Measurements from ENCODE around the gene HCN2. TPM values are rescaled to one million over a fixed set of nuclear protein-coding genes. Genes with fewer than 3 reads are reported as not detected.

HCN2 gene
- total RNA-seq, 2 donors from 2014 or later = 0.15 to 0.75 TPM

DNA sequence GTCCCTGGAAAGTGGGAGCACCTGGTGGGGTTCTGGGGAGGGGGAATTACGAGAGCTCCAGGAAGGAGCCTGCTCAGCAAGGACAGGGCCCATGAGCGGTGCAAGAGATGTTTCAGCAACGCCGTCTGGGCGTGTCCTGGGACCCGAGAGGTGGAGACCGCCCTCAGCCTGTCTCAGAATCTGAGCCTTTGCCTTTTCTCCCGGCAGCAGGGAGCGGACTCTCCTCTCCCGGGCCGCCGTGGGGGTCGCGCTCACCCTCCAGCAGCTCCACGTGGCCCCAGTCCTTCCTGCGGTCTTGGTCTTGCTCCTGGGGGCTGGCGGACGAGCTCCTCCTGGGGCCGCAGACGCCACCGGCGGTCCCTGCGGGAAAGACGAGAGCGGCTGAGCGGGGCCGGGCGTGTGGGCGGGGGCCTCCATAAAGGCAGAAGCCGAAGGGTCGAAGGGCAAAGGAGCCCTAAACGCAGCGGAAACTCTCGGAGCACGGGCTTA is 42.9 kb downstream of the HCN2 start:
- peak overlapping the region; percentile 94 for H3K4me3 Mint-ChIP-seq
- 0 to 1% methylated on average over 18 to 35 of the region's 35 CpGs for WGBS, 2 experiments (ENCODE audit: insufficient coverage in 1 of 2, insufficient read length in 1 of 2)
- Histone ChIP-seq H3K4me1 (ENCODE audit: control insufficient read depth, insufficient read depth, low read length) (peaks cover 2% of the 10 kb centered on the region), H3K27ac (ENCODE audit: low read depth, low read length) (peak overlapping the region; percentile 32), H3K9me3 (ENCODE audit: control insufficient read depth, low read length) (no peaks in the 10 kb centered on the region), H3K36me3 (ENCODE audit: control insufficient read depth, insufficient read depth, low read length) (peaks cover 27% of the 10 kb centered on the region), H3K27me3 (ENCODE audit: control insufficient read depth, insufficient read depth, low read length, poor library complexity, severe bottlenecking) (peaks cover 7% of the 10 kb centered on the region), H3K4me3 (ENCODE audit: low read length) (peak overlapping the region; percentile 99), H3K9ac (ENCODE audit: extremely low read depth, low read length, poor library complexity, severe bottlenecking) (peak overlapping the region; percentile 81)
- TF ChIP-seq, protein P1, sequence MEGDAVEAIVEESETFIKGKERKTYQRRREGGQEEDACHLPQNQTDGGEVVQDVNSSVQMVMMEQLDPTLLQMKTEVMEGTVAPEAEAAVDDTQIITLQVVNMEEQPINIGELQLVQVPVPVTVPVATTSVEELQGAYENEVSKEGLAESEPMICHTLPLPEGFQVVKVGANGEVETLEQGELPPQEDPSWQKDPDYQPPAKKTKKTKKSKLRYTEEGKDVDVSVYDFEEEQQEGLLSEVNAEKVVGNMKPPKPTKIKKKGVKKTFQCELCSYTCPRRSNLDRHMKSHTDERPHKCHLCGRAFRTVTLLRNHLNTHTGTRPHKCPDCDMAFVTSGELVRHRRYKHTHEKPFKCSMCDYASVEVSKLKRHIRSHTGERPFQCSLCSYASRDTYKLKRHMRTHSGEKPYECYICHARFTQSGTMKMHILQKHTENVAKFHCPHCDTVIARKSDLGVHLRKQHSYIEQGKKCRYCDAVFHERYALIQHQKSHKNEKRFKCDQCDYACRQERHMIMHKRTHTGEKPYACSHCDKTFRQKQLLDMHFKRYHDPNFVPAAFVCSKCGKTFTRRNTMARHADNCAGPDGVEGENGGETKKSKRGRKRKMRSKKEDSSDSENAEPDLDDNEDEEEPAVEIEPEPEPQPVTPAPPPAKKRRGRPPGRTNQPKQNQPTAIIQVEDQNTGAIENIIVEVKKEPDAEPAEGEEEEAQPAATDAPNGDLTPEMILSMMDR (conservative IDR thresholded peaks at IDR 0.05) = no peak
- peaks cover 30% of the 10 kb centered on the region for H3K36me3 Mint-ChIP-seq (ENCODE audit: low read depth)
- H3K27me3 Mint-ChIP-seq (ENCODE audit: insufficient read depth) = peaks cover 12% of the 10 kb centered on the region
- DNase-seq = peak; percentile 87
- H3K4me1 Mint-ChIP-seq = peaks cover 8% of the 10 kb centered on the region
- peak overlapping the region; percentile 95 for H3K27ac Mint-ChIP-seq
- H3K9me3 Mint-ChIP-seq = no peaks in the 10 kb centered on the region

DNA sequence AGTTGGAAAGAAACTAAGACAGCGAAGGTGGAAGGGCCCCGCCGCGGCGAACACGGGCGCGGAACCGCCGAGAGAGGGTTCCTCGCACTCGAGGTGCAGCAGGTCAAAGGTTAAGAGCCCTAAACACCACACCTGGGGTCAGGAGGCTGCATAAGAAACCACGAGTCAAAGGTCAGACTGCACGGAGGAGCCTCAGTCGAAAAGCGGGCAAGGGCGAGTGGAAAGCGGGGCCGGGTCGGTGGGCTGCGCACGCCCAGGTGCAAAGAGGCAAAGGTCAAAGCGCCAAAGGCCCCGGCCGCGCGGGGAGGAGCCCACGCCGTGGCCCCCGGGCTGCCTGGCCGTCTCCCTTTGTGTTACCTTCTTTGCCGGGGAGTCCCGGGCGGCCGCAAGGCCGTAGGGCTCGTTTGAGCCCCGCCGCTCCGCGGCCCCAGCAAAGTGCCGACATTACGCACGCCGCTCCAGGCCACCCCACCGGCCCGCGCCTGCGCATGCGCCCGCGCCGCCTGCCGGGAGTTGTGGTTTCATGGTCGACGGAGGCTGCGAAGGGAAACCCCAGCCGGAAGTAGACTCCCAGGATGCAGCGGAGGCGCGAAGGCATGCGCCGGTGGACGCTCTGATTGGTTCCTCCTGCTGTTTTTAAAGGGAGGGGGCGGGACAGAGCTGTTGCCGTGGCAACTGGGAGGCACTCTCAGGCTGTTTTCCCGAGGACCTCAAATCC is 43.5 kb downstream of the HCN2 start, which contains the start of gene POLRMT:
Gene POLRMT, minus strand, starts transcription at position 470 of the 718 bp plus-strand sequence. Its CDS starts 25 bp downstream, at position 445.
- H3K9ac ChIP-seq (ENCODE audit: extremely low read depth, low read length, poor library complexity, severe bottlenecking) = peak within 1 kb of the TSS; percentile 81
- peak within 1 kb of the TSS; percentile 99 for H3K4me3 ChIP-seq (ENCODE audit: low read length)
- peak; percentile 99 for DNase-seq
- H3K4me1 ChIP-seq (ENCODE audit: control insufficient read depth, insufficient read depth, low read length) = peaks cover 2% of the 10 kb centered on the region
- TF ChIP-seq, protein P1 (conservative IDR thresholded peaks at IDR 0.05) = no peak
- Mint-ChIP-seq H3K27ac (peak within 1 kb of the TSS; percentile 97), H3K36me3 (ENCODE audit: low read depth) (peaks cover 25% of the 10 kb centered on the region), H3K27me3 (ENCODE audit: insufficient read depth) (peaks cover 18% of the 10 kb centered on the region), H3K9me3 (no peaks in the 10 kb centered on the region), H3K4me3 (peak within 1 kb of the TSS; percentile 94), H3K4me1 (peaks cover 8% of the 10 kb centered on the region)
- WGBS, 2 experiments (ENCODE audit: insufficient coverage in 1 of 2, insufficient read length in 1 of 2) = 0% methylated on average over 45 to 67 of the region's 67 CpGs
- H3K36me3 ChIP-seq (ENCODE audit: control insufficient read depth, insufficient read depth, low read length) = peaks cover 22% of the 10 kb centered on the region
- peak within 1 kb of the TSS; percentile 55 for H3K27ac ChIP-seq (ENCODE audit: low read depth, low read length)
- H3K9me3 ChIP-seq (ENCODE audit: control insufficient read depth, low read length) = no peaks in the 10 kb centered on the region
- peaks cover 9% of the 10 kb centered on the region for H3K27me3 ChIP-seq (ENCODE audit: control insufficient read depth, insufficient read depth, low read length, poor library complexity, severe bottlenecking)

DNA sequence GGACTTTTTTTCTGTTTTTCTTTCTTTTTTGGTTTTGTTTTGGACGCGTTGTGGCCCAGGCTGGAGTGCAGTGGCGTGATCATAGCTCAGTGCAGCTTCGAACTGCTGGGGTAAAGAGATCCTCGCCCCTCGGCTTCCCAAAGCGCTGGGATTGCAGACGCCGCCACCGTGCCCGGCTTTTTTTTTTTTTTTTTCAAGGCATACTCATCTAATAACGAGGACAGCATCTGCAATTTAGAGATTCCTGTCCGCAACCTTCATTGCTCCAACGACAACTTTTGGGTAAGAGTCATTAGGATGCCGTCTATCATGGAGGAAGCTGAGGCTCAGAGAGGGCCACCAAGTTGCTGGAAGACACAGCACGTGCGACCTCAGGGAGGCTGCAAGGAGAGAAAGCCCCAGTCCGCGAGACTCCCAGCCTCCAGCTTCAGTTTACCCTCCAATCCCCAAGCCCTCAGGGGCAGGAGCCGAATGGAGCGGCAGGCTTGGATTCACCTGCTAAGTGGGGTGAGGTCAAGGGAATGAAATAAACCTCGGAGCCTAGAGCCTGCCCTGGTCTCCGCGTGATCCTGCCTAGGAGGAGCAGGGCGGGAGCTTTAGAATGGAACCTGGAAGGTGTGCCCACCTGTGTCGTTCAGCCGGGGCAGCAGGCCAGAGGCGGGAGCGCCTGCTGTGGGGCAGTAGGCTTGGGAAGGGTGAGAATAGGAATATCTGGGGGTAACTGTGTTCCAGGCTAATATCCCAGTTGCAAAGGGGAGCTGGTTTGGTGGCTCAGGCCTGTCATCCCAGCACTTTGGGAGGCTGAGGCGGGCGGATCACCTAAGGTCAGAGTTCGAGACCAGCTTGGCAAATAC is 44.3 kb downstream of the HCN2 start:
- Histone ChIP-seq H3K27me3 (ENCODE audit: control insufficient read depth, insufficient read depth, low read length, poor library complexity, severe bottlenecking) (peaks cover 16% of the 10 kb centered on the region), H3K27ac (ENCODE audit: low read depth, low read length) (peak overlapping the region; percentile 55), H3K9ac (ENCODE audit: extremely low read depth, low read length, poor library complexity, severe bottlenecking) (peak overlapping the region; percentile 78), H3K4me1 (ENCODE audit: control insufficient read depth, insufficient read depth, low read length) (peaks cover 2% of the 10 kb centered on the region), H3K4me3 (ENCODE audit: low read length) (peak overlapping the region; percentile 99), H3K9me3 (ENCODE audit: control insufficient read depth, low read length) (no peaks in the 10 kb centered on the region), H3K36me3 (ENCODE audit: control insufficient read depth, insufficient read depth, low read length) (peaks cover 14% of the 10 kb centered on the region)
- H3K4me1 Mint-ChIP-seq = peaks cover 8% of the 10 kb centered on the region
- WGBS, 2 experiments (ENCODE audit: insufficient coverage in 1 of 2, insufficient read length in 1 of 2) = 31 to 57% methylated on average over 14 to 32 of the region's 32 CpGs
- no peaks in the 10 kb centered on the region for H3K9me3 Mint-ChIP-seq
- H3K4me3 Mint-ChIP-seq = peak overlapping the region; percentile 94
- H3K27me3 Mint-ChIP-seq (ENCODE audit: insufficient read depth) = peaks cover 26% of the 10 kb centered on the region
- peak overlapping the region; percentile 97 for H3K27ac Mint-ChIP-seq
- TF ChIP-seq, protein P1 (conservative IDR thresholded peaks at IDR 0.05) = no peak
- H3K36me3 Mint-ChIP-seq (ENCODE audit: low read depth) = peaks cover 17% of the 10 kb centered on the region
- DNase-seq = no peak
